ENCODE data around the gene KCNS1.

The KCNS1 gene

DNA sequence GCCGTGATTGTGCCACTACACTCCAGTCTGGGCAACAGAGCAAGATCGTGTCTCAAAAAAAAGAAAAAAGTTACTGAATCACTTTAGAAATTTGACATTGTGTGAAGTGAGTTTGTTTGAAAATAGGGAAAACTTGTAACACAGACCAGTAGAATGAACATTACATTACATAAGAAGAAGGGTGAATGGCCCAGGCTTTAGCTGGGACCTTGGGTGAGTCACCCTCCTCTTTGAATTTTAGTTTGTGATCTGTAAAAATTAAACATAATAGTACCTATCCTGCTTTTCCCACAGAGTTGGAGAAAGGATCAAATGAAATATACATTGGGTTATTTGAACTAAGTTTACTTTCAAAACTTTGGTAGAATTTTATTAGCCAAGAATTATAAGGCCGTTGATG, 56.3 kb downstream of the KCNS1 start:
- TF ChIP-seq, protein P1, sequence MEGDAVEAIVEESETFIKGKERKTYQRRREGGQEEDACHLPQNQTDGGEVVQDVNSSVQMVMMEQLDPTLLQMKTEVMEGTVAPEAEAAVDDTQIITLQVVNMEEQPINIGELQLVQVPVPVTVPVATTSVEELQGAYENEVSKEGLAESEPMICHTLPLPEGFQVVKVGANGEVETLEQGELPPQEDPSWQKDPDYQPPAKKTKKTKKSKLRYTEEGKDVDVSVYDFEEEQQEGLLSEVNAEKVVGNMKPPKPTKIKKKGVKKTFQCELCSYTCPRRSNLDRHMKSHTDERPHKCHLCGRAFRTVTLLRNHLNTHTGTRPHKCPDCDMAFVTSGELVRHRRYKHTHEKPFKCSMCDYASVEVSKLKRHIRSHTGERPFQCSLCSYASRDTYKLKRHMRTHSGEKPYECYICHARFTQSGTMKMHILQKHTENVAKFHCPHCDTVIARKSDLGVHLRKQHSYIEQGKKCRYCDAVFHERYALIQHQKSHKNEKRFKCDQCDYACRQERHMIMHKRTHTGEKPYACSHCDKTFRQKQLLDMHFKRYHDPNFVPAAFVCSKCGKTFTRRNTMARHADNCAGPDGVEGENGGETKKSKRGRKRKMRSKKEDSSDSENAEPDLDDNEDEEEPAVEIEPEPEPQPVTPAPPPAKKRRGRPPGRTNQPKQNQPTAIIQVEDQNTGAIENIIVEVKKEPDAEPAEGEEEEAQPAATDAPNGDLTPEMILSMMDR (conservative IDR thresholded peaks at IDR 0.05; ENCODE audit: low read depth), result no peak
- CTCF ChIA-PET, result interaction anchor here (0.5 to 4.1 kb wide), 49 partner anchors 8 to 1859 kb away, joined by 3 to 171 read pairs (median 7); partner anchors contain the start of gene KCNS1
- H3K27ac ChIP-seq, result peak overlapping the region; percentile 32; the same call in 1 of the 2 replicates
- no peak for DNase-seq (ENCODE audit: low spot score)
- POLR2A ChIA-PET (ENCODE audit: low non-redundant PET), result no interaction called here

DNA sequence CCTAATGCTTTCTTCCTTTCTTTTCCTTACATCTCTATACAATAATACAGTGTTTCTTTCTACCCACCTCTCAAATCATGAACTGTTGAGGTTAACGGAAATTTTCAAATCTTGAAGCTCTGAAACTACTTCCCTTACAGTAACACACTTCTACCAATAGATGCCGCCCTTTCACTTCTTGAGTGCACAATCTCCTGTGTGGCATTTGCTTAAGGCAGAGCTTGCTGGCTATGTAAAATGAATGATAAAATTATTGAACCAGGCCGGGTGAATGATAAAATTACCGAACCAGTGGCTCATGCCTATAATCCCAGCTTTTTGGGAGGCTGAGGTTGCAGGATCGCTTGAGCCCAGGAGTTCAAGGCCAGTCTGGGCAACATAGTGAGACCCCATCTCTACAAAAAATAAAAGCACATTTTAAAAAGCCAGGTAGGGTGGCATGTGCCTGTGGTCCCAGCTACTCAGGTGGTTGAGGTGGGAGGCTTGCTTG, 56.8 kb downstream of the KCNS1 start:
- TF ChIP-seq, protein P1 (conservative IDR thresholded peaks at IDR 0.05; ENCODE audit: low read depth), result peak; percentile 99
- POLR2A ChIA-PET (ENCODE audit: low non-redundant PET), result no interaction called here
- peak; percentile 74 for DNase-seq (ENCODE audit: low spot score)
- CTCF ChIA-PET, result interaction anchor here (0.5 to 4.1 kb wide), 61 partner anchors 9 to 1859 kb away, joined by 3 to 171 read pairs (median 6); partner anchors contain the start of gene KCNS1
- peak overlapping the region; percentile 32; the same call in 1 of the 2 replicates for H3K27ac ChIP-seq

DNA sequence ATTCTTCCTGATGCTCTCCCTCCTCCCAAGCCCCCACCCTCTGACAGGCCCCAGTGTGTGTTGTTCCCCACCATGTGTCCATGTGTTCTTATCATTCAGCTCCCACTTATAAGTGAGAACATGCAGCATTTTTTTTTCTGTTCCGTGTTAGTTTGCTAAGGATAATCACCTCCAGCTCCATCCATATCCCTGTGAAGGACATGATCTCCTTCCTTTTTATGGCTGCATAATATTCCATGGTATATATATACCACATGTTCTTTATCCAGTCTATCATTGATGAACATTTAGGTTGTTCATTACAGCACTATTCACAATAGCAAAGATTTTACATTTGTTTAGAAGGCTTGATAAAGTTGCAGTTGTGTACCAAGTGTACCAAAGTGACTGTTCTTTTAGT, 57.9 kb downstream of the KCNS1 start:
- TF ChIP-seq, protein P1 (conservative IDR thresholded peaks at IDR 0.05; ENCODE audit: low read depth), result no peak
- no peak overlapping the region for H3K27ac ChIP-seq
- CTCF ChIA-PET, result interaction anchor here (0.7 to 4.1 kb wide), 13 partner anchors 8 to 830 kb away, joined by 3 to 171 read pairs (median 10); no protein-coding TSS in a partner anchor
- POLR2A ChIA-PET (ENCODE audit: low non-redundant PET), result no interaction called here
- DNase-seq (ENCODE audit: low spot score), result no peak
